Prostate gland (tissue), 2 donors: ENCODE results near the gene PSMB3. TPM values are rescaled to one million over a fixed set of nuclear protein-coding genes. Genes with fewer than 3 reads are reported as not detected.

ENCODE experiments used
- DNase-seq: peaks from one replicate; pipeline ENCODE4 v3.0.0-alpha.2; 2019; ENCODE audit warnings: low spot score
- H3K27ac ChIP-seq, 2 donors: fragments of 200-600 bp; sonication (generic); 2 replicates each; pipeline ENCODE4 v1.5.1; 2017 to 2019
- H3K27me3 ChIP-seq: fragments of 200-600 bp; sonication (generic); replicated peaks from 2 replicates; pipeline ENCODE4 v1.5.1; 2019; ENCODE audit not compliant: insufficient read depth
- H3K36me3 ChIP-seq, 2 donors: fragments of 200-600 bp; sonication (generic); 1 replicate in 1 of 2; 2 replicates in 1 of 2; pipeline versions ENCODE4 v1.5.1 to v1.8.1; 2017 to 2019
- H3K4me1 ChIP-seq: fragments of 200-600 bp; sonication (generic); replicated peaks from 2 replicates; pipeline ENCODE4 v1.5.1; 2019
- H3K4me3 ChIP-seq, 2 donors: fragments of 200-600 bp; sonication (generic); 2 replicates each; pipeline ENCODE4 v1.5.1; 2017 to 2019
- H3K9me3 ChIP-seq: fragments of 200-600 bp; sonication (generic); 2 replicates; pipeline ENCODE4 v1.5.1; 2017
- CTCF ChIP-seq, 4 experiments: fragments of 200-600 bp in 2 of 4; fragments of 450-650 bp in 2 of 4; sonication (generic) in 2 of 4; IDR thresholded peaks; 1 replicate in 3 of 4; 2 replicates in 1 of 4; pipeline ENCODE4 v1.5.1; 2016 to 2019; ENCODE audit warnings: antibody characterized with exemption in 4 of 4, mild to moderate bottlenecking in 2 of 4, moderate library complexity in 2 of 4
- POLR2A ChIP-seq: fragments of 450-650 bp; IDR thresholded peaks from one replicate; pipeline ENCODE4 v1.6.1; 2016; ENCODE audit warnings: antibody characterized with exemption, mild to moderate bottlenecking
- POLR2AphosphoS5 ChIP-seq: sonication (generic); formaldehyde crosslinking; IDR thresholded peaks from one replicate; pipeline ENCODE4 v1.6.1; 2017; ENCODE audit warnings: antibody characterized with exemption
- WGBS: methylation state at CpG from one replicate; pipeline ENCODE4 v1.1.5; 2018; 5-methylcytosine and 5-hydroxymethylcytosine counted together
- intact Hi-C: fragments of 100-400 bp; cut with DNase I; formaldehyde crosslinking; loops from one replicate; pipeline ENCODE4 v1.14.2; 2022
- total RNA-seq, 2 donors: library from RNA; depleted of rRNA; stranded (reverse); fragments of >200 nt; gene quantifications; one replicate each; pipeline ENCODE4 v1.1.0, GENCODE V29; 2016

Gene PSMB3
- total RNA-seq, 2 donors from 2014 or later: 116 to 192 TPM

GRCh38 chr17:38753071-38753506 is 548 bp downstream of the PSMB3 start:
- 6% methylated on average over 22 of the region's 22 CpGs for WGBS
- Histone ChIP-seq H3K9me3 (no peaks in the 10 kb centered on the region), H3K27me3 (no peaks in the 10 kb centered on the region), H3K36me3 (peaks cover 0 to 8% of the 10 kb centered on the region in 2 donors), H3K4me1 (peaks cover 8% of the 10 kb centered on the region), H3K27ac (peak overlapping the region; percentile 76 to 95), H3K4me3 (peak overlapping the region; percentile 90 to 99)
- DNase-seq: no peak
- intact Hi-C loops: loop anchor here (5.0 kb wide), 1 partner anchor 44 kb away; the partner anchor contains the start of gene PIP4K2B
- no peak for TF ChIP-seq POLR2A
- no peak for TF ChIP-seq CTCF (IDR thresholded peaks at IDR 0.05)
- no peak for TF ChIP-seq POLR2AphosphoS5

GRCh38 chr17:38761612-38762011 is 9.1 kb downstream of the PSMB3 start:
- H3K36me3 ChIP-seq: peaks cover 0 to 7% of the 10 kb centered on the region in 2 donors
- no peak overlapping the region for H3K27ac ChIP-seq
- H3K9me3 ChIP-seq: no peaks in the 10 kb centered on the region
- TF ChIP-seq CTCF (IDR thresholded peaks at IDR 0.05) (peak in 1 of 4 experiments; percentile 17), POLR2A (no peak)
- H3K4me3 ChIP-seq: no peak overlapping the region
- H3K27me3 ChIP-seq: no peaks in the 10 kb centered on the region
- no peaks in the 10 kb centered on the region for H3K4me1 ChIP-seq
- intact Hi-C loops: no loop called here
- 77% methylated on average over 4 of the region's 4 CpGs for WGBS
- DNase-seq: no peak

- Histone ChIP-seq H3K4me1 (no peaks in the 10 kb centered on the region), H3K36me3 (peaks cover 2 to 7% of the 10 kb centered on the region in 2 donors), H3K9me3 (no peaks in the 10 kb centered on the region), H3K27ac (no peak overlapping the region), H3K4me3 (no peak overlapping the region), H3K27me3 (no peaks in the 10 kb centered on the region)
- TF ChIP-seq CTCF (IDR thresholded peaks at IDR 0.05) (no peak), POLR2A (no peak)
- intact Hi-C loops: no loop called here
- no peak for DNase-seq
- 89% methylated on average over 3 of the region's 3 CpGs for WGBS
Observed at GRCh38 chr17:38762231-38762630, 9.7 kb downstream of the PSMB3 start.

GRCh38 chr17:38766341-38766740 is 13.8 kb downstream of the PSMB3 start:
- intact Hi-C loops: no loop called here
- no peaks in the 10 kb centered on the region for H3K9me3 ChIP-seq
- H3K27ac ChIP-seq: no peak overlapping the region
- H3K4me3 ChIP-seq: no peak overlapping the region
- no peak for DNase-seq
- H3K27me3 ChIP-seq: no peaks in the 10 kb centered on the region
- TF ChIP-seq POLR2AphosphoS5 (no peak), CTCF (IDR thresholded peaks at IDR 0.05) (no peak), POLR2A (no peak)
- H3K36me3 ChIP-seq: peaks cover 7 to 25% of the 10 kb centered on the region in 2 donors
- H3K4me1 ChIP-seq: no peaks in the 10 kb centered on the region
- WGBS: 83% methylated on average over 5 of the region's 5 CpGs

GRCh38 chr17:38768417-38768816 is 15.9 kb downstream of the PSMB3 start:
- no peaks in the 10 kb centered on the region for H3K27me3 ChIP-seq
- no peak overlapping the region for H3K4me3 ChIP-seq
- no peak for TF ChIP-seq POLR2A
- no peak for TF ChIP-seq CTCF (IDR thresholded peaks at IDR 0.05)
- no peak for TF ChIP-seq POLR2AphosphoS5
- peaks cover 5 to 38% of the 10 kb centered on the region in 2 donors for H3K36me3 ChIP-seq
- H3K4me1 ChIP-seq: no peaks in the 10 kb centered on the region
- DNase-seq: no peak
- WGBS: 38% methylated on average over 6 of the region's 6 CpGs
- H3K27ac ChIP-seq: no peak overlapping the region
- no peaks in the 10 kb centered on the region for H3K9me3 ChIP-seq
- intact Hi-C loops: no loop called here
